ENCODE measurements around the gene SPINT1.

SPINT1 gene

GRCh38 chr15:40863660-40864270 lies 19.9 kb downstream of the SPINT1 start:
- DNase-seq = no peak

- no peak for DNase-seq
Observed at GRCh38 chr15:40867199-40867598, 23.4 kb downstream of the SPINT1 start.

GRCh38 chr15:40869686-40870085 lies 25.8 kb downstream of the SPINT1 start:
- DNase-seq = peak; percentile 45

- DNase-seq = no peak
Observed at GRCh38 chr15:40870716-40871115, 26.9 kb downstream of the SPINT1 start.

- DNase-seq = no peak
Observed at GRCh38 chr15:40871749-40872617, 28.1 kb downstream of the SPINT1 start.

GRCh38 chr15:40872791-40873693 lies 29.2 kb downstream of the SPINT1 start:
- DNase-seq = no peak

- DNase-seq = peak; percentile 91
Observed at GRCh38 chr15:40873694-40874561, 30.1 kb downstream of the SPINT1 start, which contains the start of gene RHOV. Gene RHOV, minus strand, starts transcription at chr15:40874234. Its CDS starts 95 bp downstream, at chr15:40874139.

GRCh38 chr15:40875991-40876730 lies 32.3 kb downstream of the SPINT1 start:
- DNase-seq = no peak

- no peak for DNase-seq
Observed at GRCh38 chr15:40877694-40878093, 33.8 kb downstream of the SPINT1 start.

GRCh38 chr15:40878785-40879184 lies 34.9 kb downstream of the SPINT1 start:
- DNase-seq = no peak

- DNase-seq = no peak
Observed at GRCh38 chr15:40879609-40880008, 35.8 kb downstream of the SPINT1 start.

- no peak for DNase-seq
Observed at GRCh38 chr15:40881351-40881750, 37.5 kb downstream of the SPINT1 start.

GRCh38 chr15:40886586-40886985 lies 42.7 kb downstream of the SPINT1 start:
- DNase-seq = no peak

GRCh38 chr15:40889112-40889511 lies 45.3 kb downstream of the SPINT1 start:
- no peak for DNase-seq

GRCh38 chr15:40891138-40891537 lies 47.3 kb downstream of the SPINT1 start:
- DNase-seq = no peak

GRCh38 chr15:40891810-40892446 lies 48.1 kb downstream of the SPINT1 start:
- DNase-seq = peak; percentile 70

- no peak for DNase-seq
Observed at GRCh38 chr15:40892447-40893012, 48.7 kb downstream of the SPINT1 start.

- no peak for DNase-seq
Observed at GRCh38 chr15:40893019-40893670, 49.3 kb downstream of the SPINT1 start.

- peak; percentile 99 for DNase-seq
Observed at GRCh38 chr15:40893733-40894680, 50.2 kb downstream of the SPINT1 start, which contains the start of gene VPS18. Gene VPS18, plus strand, starts transcription at chr15:40894450. Its CDS starts 319 bp downstream, at chr15:40894769.
